Erythroblast (primary cell): ENCODE data around the gene MATR3.
"Not testable (repeated sequence)": the region's sequence is repeated elsewhere in the genome, so short reads cannot be mapped to it uniquely, and the experiment has no call there.

Experiments
- DNase-seq, 2 experiments: peaks; one replicate each; lab custom pipeline; 2025; lab: John Stamatoyannopoulos, UW
- GATA1 ChIP-seq: IDR thresholded peaks from 2 replicates; pipeline ENCODE4 v1.6.1; 2011; ENCODE audit warnings: low read depth, mild to moderate bottlenecking, control low read depth, low read length, moderate library complexity
- POLR2A ChIP-seq: IDR thresholded peaks from 2 replicates; pipeline ENCODE4 v1.6.1; 2011; ENCODE audit warnings: mild to moderate bottlenecking, low read length

Gene MATR3

DNA sequence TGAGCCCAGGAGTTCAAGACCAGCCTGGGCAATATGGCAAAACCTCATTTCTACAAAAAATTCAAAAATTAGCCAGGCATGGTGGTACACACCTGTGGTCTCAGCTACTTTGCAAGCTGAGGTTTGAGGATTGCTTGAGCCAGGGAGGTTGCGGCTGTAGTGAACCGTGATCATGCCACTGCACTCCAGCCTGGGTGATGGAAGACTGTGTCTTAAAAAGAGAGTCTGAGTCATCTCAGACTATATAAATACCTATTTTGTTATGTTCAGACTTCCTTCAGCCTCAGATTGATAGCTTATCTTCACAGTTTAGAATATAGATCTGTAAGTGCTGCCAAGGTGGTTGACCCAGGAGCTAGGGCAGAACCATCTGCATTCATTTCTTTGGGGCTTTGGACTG lies 46.5 kb downstream of the MATR3 start:
- no peak for DNase-seq

DNA sequence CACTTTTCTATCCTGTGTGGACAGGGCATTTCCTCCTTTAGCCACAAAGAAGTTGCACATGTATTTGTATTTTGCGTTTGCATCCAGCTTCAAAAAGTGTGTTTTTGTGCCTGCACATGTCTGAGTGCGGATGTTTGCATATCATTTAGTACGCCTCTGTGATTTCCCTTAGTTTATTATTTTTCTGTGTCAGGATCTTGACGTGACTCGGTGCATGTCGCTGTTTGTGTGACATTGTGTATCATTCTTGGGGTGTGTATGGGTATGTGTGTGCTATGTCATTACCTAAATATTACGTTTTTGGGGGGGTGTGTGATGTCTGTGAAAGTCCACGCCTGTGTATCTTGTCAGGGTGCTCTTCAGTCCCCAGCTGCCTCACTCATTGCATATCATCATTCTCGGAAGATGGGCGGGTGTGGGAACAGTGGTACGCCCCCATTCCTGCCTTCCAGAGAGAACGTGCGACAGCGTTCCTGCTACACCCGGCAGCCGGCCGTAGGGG lies 47.7 kb downstream of the MATR3 start:
- no peak for DNase-seq
- TF ChIP-seq POLR2A: no peak
- no peak for TF ChIP-seq GATA1

More for the DNA sequence above, 46.5 kb downstream of the MATR3 start:
- TF ChIP-seq GATA1 (no peak), POLR2A (no peak)

DNA sequence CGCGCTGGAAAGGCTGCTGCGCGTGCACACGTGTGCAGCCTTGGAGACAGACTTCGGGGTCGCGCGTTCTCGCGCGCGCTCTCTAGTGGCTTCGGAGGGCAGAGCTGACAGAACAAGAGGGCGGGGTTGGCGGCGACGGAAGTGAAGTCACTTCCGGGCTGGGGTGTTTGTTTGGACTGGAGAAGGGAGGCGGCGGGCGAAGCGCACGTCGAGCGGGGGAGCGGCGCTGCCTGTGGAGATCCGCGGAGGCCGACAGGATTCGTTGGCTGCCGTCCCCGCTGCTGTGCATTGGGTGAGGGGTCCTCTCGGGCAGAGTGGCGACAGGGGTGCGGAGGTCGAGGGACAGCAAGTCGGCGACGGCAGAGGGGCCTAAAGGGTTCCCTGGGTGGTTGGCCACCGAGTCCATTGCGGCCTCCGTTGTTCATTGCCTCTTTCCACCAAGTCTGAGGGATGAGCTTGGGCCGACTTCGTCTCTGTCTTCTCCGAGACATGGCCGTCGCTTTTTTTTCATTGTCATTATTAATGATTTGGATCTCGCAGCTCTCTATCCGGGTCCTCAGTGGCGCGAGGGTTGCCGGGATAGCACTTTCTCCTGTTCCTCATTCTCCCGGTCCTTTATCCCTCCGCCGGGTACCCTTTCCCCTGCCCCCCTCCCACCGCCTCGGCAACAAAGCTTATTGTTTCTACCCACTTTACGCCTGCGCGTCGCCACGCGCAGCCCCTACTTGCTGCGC lies 48.3 kb downstream of the MATR3 start, which contains the start of gene PAIP2:
TSS of gene PAIP2 (plus strand) at position 166 of the 734 bp plus-strand sequence. CDS start 21,931 bp downstream, outside the sequence.
- no peak for TF ChIP-seq GATA1
- TF ChIP-seq POLR2A: peak; percentile 96
- peak; percentile 98 for DNase-seq

DNA sequence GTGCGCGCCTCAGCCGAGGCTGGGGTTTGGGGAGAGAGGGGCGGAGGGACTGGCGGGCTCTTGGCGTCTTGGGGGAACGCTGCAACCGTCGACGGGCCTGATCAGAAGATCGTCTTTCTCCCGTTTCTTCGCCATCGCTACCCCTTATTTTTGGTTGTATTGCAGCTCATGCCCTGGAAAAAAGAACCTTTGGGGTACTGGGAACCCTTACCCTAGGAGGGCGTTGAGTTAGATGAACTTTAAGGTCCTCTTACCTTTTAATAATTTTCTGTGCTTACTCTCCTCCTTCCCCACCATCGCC lies 48.8 kb downstream of the MATR3 start:
- no peak for TF ChIP-seq POLR2A
- no peak for TF ChIP-seq GATA1
- DNase-seq: no peak

DNA sequence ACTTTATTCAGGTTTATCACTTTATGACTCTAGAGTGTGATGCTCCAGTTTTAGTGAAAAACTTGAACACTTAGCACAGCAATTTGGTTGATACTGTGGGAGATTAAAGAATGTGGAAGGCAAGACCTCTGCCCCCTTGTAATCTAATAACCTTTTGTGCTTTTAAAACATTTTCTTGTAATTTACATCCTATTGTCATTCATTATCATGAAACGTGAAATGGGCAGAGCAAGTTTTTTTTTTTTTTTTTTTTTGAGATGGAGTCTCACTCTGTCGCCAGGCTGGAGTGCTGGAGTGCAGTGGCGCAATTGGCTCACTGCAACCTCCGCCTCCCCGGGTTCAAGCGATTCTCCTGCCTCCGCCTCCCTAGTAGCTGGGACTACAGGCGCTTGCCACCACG lies 49.9 kb downstream of the MATR3 start:
- no peak for DNase-seq
- TF ChIP-seq POLR2A (no peak), GATA1 (no peak)

DNA sequence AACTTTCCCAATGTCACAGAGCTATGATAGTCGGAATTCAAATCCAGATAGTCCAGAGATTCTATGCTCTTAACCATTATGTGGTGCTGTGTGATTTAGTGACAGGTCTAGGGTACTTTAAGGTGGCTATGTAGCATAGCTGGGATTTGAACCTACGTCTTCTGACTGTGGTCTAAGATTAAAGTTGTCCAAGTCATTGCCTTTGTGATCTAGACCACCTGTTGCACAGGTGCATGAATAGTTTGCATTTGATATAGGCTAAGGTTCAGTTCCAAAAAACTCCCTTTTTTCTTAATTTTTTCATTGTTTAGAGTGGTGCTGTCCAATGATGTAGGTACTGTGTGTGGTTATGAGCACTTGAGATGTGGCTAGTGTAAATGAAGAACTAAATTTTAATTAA lies 50.6 kb downstream of the MATR3 start:
- TF ChIP-seq POLR2A (no peak), GATA1 (no peak)
- DNase-seq: no peak

DNA sequence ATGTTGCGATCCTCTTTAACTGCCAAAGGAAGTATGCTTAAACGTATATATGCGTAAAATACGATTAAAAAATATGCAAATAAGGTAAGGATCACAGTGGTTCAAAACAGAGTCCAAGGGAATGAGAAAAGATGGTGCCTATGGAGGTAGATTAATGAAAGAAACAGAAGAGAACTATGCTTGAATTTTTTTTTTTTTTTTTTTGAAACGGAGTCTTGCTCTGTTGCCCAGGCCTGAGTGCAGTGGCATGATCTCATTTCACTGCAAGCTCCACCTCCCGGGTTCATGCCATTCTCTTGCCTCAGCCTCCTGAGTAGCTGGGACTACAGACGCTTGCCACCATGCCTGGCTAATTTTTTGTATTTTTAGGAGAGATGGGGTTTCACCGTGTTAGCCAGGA lies 51.9 kb downstream of the MATR3 start:
- not testable (repeated sequence) for DNase-seq

DNA sequence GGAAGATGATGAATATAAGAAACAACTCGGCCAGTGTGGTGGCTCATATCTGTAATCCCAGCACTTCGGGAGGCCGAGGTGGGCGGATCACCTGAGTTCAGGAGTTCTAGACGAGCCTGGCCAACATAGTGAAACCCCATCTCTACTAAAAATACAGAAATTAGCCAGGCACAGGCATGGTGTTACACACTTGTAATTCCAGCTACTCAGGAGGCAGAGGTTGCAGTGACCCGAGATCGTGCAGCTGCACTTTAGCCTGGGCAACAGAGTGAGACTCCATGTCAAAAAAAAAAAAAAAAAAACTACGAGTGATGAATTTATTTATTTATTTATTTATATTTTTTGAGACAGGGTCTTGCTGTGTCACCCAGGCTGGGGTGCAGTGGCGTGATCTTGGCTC lies 54.3 kb downstream of the MATR3 start:
- not testable (repeated sequence) for DNase-seq

DNA sequence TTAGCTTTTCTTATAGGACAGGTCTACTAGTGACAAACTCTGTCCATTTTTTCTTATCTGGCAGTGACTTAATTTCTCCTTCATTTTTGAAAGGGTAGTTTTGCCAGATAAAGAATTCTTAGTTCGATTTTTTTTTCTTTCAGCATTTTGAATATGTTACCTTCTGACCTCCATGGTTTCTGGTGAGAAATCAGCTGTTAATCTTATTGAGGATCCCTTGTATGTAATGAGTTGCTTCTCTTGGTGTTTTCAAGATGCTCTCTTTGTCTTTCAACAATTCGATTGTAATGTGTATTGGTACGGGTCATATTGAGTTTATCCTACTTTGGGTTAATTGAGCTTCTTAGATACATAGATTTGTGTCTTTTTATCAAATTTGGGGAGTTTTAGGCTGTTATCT lies 60.6 kb downstream of the MATR3 start:
- no peak for DNase-seq
- TF ChIP-seq GATA1 (no peak), POLR2A (no peak)

DNA sequence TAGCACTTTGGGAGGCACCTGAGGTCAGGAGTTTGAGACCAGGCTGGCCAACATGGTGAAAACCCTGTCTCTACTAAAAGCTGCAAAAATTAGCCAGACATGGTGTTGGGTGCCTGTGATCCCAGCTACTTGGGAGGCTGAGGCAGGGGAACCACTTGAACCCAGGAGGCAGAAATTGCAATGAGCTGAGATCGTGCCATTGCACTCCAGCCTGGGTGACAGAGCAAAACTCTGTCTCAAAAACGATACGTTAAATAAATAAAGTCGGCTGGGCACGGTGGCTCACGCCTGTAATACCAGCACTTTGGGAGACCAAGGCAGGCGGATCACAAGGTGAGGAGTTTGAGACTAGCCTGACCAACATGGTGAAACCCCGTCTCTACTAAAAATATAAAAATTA lies 62.4 kb downstream of the MATR3 start:
- DNase-seq: not testable (repeated sequence)

DNA sequence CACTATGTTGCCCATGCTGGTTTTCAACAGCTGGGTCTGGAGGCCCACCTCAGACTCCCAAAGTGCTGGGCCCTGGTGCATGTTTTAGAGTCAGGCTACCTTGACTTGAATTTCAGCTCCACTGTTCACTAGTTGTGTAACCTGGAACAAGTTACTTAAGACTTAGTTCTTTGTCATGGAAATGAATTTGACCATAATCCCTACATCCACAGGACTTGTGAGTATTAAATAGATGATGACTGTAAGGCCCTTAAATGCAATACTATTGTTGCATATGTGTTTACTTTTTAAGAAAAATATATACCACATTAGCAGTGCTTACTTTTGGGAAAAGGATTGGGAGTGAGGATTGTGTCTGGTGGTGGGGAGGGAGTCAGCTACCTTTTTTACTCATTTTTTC lies 64.5 kb downstream of the MATR3 start:
- no peak for DNase-seq

DNA sequence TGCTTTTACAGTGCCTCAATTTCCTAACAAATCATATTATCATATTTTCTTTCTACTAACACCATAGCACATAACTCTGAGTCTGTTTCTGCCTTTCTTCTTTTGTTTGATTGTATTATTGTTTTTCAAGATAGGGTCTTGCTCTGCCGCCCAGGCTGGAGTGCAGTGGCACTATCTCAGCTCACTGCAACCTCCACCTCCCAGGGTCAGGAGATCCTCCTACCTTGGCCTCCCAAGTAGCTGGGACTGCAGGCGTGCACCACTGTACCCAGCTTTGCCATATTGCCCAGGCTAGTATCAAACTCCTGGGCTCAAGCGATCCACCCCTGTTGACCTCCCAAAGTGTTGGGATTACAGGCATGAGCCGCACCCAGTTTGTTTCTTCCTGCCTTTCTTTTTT lies 66.8 kb downstream of the MATR3 start:
- DNase-seq: no peak
- TF ChIP-seq GATA1 (no peak), POLR2A (no peak)

More for the DNA sequence above, 64.5 kb downstream of the MATR3 start:
- TF ChIP-seq POLR2A: no peak
- no peak for TF ChIP-seq GATA1

DNA sequence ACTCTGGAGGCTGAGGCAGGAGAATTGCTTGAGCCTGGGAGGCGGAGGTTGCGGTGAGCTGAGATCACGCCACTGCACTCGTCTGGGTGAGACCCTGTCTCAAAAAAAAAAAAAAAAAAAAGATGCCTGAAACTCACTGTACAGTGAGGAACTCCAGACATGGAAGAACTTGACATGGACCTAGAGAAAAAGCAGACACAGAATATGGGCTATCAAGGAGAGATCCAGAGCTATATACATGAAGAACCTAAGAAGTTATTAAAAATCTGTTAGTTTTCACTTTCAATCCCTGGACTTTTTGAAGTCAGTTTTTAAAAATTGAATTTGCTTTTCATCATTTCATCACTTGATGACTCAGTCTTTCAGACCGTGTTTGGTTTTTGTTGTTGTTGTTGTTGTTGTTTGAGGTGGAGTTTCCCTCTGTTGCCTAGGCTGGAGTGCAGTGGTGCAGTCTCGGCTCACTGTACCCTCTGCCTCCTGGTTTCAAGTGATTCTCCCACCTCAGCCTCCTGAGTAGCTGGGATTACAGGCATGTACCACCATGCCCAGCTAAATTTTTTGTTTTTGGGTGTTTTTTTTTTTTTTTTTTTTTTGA lies 68.4 kb downstream of the MATR3 start:
- DNase-seq: no peak
- TF ChIP-seq GATA1: no peak
- TF ChIP-seq POLR2A: no peak

DNA sequence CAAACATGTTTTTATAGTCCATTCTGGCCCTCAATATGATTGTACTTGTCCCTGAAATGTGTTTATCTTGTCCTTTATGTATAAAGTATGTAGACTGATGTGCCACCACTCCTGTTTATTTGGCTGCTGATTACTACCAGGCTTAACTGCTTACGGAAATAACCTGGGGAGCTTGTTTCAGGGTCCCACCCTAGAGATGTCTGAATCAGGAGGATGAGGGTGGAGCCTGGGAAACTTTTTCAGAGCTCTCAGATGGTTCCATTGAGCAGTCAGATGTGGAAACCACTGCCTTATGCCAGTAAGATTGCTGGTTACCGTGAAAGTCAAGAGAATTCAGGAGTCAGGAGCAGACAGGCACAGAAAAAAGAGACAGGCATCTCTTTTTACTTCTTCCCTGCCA lies 70.4 kb downstream of the MATR3 start:
- no peak for TF ChIP-seq POLR2A
- TF ChIP-seq GATA1: no peak
- no peak for DNase-seq

DNA sequence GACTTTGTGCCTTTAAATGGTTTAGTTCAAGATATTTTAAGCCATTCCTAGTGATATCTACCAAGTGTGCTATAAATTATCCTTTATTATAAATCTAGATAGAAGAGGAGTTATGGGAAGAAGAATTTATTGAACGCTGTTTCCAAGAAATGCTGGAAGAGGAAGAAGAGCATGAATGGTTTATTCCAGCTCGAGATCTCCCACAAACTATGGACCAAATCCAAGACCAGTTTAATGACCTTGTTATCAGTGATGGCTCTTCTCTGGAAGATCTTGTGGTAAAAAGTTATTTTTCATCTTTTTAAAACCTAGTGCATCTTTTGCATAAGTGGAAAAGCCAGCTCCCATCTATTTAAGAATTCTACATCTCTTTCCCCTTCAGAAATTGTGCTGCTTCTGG lies 70.9 kb downstream of the MATR3 start:
- no peak for DNase-seq
- TF ChIP-seq POLR2A (no peak), GATA1 (no peak)

DNA sequence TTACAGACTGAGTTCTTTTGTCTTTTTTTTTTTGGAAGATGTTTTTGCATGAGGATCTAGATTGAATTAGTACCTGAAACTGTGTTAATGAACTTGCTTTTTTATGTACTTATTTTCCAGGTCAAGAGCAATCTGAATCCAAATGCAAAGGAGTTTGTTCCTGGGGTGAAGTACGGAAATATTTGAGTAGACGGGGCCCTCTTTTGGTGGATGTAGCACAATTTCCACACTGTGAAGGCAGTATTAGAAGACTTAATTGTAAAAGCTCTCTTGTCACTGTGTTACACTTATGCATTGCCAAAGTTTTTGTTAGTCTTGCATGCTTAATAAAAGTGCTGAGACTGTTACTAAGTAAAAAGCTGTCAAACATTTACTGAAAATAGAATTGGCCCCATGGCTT lies 75.1 kb downstream of the MATR3 start:
- TF ChIP-seq GATA1 (no peak), POLR2A (no peak)
- peak in 1 of 2 experiments; percentile 51 for DNase-seq

DNA sequence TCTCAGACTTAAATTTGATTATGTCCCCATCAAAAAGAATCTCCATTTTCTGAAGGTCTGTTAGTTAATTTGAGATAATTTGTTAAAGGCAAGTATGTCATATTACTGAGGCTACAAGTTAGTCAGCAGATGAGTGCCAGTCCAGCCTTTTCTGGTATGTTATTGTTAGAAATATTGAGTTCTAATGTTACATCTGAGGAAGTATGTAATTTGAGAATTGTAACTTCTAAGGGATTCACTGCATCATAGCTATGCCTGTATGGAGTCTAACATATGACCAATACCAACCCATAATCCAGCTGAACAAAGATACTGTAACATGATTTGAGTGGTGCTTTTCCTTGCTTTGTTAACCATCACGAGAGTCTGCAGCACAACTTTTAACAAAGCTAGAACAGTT lies 75.6 kb downstream of the MATR3 start:
- no peak for DNase-seq
- TF ChIP-seq POLR2A: no peak
- TF ChIP-seq GATA1: no peak
